ENCODE results near the gene STX19. TPM values are rescaled to one million over a fixed set of nuclear protein-coding genes. Genes with fewer than 3 reads are reported as not detected.

Gene STX19
- polyA plus RNA-seq, 1 experiment = not detected

GRCh38 chr3:93991631-93992030, 36.8 kb downstream of the STX19 start:
- no peak overlapping the region for H3K27ac ChIP-seq (ENCODE audit: low read depth, low read length)
- ChIA-PET POLR2A (no interaction called here), CTCF (interaction anchor here (0.8 kb wide), 1 partner anchor 78 kb away, joined by 4 read pairs; no protein-coding TSS in a partner anchor)
- H3K27me3 ChIP-seq (ENCODE audit: control insufficient read depth, insufficient read depth, low read length) = no peaks in the 10 kb centered on the region
- H3K4me3 ChIP-seq (ENCODE audit: low read depth, low read length) = no peak overlapping the region
- no peaks in the 10 kb centered on the region for H3K9me3 ChIP-seq (ENCODE audit: control insufficient read depth, insufficient read depth, low read length)
- no peak for DNase-seq (ENCODE audit: low read depth, low spot score)
- TF ChIP-seq, protein P1, sequence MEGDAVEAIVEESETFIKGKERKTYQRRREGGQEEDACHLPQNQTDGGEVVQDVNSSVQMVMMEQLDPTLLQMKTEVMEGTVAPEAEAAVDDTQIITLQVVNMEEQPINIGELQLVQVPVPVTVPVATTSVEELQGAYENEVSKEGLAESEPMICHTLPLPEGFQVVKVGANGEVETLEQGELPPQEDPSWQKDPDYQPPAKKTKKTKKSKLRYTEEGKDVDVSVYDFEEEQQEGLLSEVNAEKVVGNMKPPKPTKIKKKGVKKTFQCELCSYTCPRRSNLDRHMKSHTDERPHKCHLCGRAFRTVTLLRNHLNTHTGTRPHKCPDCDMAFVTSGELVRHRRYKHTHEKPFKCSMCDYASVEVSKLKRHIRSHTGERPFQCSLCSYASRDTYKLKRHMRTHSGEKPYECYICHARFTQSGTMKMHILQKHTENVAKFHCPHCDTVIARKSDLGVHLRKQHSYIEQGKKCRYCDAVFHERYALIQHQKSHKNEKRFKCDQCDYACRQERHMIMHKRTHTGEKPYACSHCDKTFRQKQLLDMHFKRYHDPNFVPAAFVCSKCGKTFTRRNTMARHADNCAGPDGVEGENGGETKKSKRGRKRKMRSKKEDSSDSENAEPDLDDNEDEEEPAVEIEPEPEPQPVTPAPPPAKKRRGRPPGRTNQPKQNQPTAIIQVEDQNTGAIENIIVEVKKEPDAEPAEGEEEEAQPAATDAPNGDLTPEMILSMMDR (IDR thresholded peaks at IDR 0.05; ENCODE audit: low read depth, low read length) = no peak

DNA sequence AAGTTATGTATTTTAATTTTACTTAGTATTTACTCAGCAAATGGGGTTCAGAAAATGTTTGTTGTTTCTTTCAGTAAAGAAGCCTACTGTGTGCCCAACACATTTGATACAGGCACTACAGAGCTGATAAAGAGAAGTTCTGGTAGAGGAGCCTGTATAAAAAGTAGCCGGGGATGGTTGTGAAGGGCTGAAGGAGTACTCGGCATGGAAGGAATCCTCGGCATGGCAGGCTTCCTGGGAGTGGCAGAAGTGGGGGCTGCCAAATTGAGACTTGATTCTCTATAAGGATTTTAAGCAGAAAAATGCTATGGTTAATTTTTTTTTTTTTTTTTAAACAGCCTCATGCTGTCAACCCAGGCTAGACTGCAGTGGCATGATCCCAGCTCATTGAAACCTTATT, 39.2 kb downstream of the STX19 start:
- POLR2A ChIA-PET = interaction anchor here (0.7 kb wide), 1 partner anchor 13 kb away, joined by 7 read pairs; no protein-coding TSS in a partner anchor
- Histone ChIP-seq H3K27ac (ENCODE audit: low read depth, low read length) (no peak overlapping the region), H3K4me3 (ENCODE audit: low read depth, low read length) (no peak overlapping the region), H3K9me3 (ENCODE audit: control insufficient read depth, insufficient read depth, low read length) (no peaks in the 10 kb centered on the region), H3K27me3 (ENCODE audit: control insufficient read depth, insufficient read depth, low read length) (no peaks in the 10 kb centered on the region)
- CTCF ChIA-PET = interaction anchor here (0.9 to 1.7 kb wide), 4 partner anchors 14 to 80 kb away, joined by 3 to 11 read pairs (median 4); no protein-coding TSS in a partner anchor
- no peak for DNase-seq (ENCODE audit: low read depth, low spot score)
- TF ChIP-seq, protein P1 (IDR thresholded peaks at IDR 0.05; ENCODE audit: low read depth, low read length) = no peak

DNA sequence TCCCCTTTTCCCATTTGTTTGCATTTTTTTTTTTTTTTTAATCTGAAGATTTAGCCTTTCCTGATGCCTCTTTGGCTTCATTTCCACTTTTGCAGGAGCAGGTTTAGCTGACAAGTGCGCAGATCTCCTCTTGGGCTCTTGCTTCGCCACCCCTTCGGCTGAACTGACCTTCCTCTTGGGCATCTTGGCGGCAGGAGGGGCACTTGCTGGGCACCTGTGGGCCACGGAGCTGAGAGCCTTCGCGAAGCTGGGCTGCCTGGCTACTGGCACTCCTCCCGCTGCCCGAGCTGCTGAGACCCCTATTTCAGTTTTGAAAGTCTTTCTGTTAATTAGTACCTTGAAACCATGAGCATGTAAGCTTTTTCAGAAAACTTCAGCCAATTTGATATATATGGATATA, 39.6 kb downstream of the STX19 start:
- Histone ChIP-seq H3K27me3 (ENCODE audit: control insufficient read depth, insufficient read depth, low read length) (no peaks in the 10 kb centered on the region), H3K27ac (ENCODE audit: low read depth, low read length) (no peak overlapping the region), H3K4me3 (ENCODE audit: low read depth, low read length) (no peak overlapping the region), H3K9me3 (ENCODE audit: control insufficient read depth, insufficient read depth, low read length) (no peaks in the 10 kb centered on the region)
- ChIA-PET POLR2A (interaction anchor here (0.7 to 1.4 kb wide), 2 partner anchors 9 to 14 kb away, joined by 7 to 12 read pairs; partner anchors contain the start of gene ARL13B), CTCF (interaction anchor here (0.9 to 1.7 kb wide), 3 partner anchors 14 to 81 kb away, joined by 3 to 11 read pairs (median 6); no protein-coding TSS in a partner anchor)
- TF ChIP-seq, protein P1 (IDR thresholded peaks at IDR 0.05; ENCODE audit: low read depth, low read length) = no peak
- no peak for DNase-seq (ENCODE audit: low read depth, low spot score)

- no peak for DNase-seq (ENCODE audit: low read depth, low spot score)
Measured at GRCh38 chr3:93988283-93988682, 40.1 kb downstream of the STX19 start.

DNA sequence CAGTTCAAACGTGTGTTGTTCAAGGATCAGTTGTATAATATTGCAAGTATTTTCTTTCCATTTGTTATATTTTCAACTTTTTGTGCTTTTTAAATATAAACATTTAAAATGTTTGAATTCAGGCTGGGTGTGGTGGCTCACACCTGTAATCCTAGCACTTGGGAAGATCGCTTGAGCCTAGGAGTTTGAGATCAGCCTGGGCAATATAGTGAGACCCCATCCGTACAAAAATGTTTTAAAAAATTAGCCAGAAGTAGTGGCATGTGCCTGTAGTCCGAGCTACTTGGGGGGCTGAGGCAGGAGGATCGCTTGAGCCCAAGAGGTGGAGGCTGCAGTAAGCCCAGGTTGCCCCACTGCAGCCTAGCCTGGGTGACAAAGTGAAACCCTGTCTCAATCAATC, 43.8 kb downstream of the STX19 start:
- Histone ChIP-seq H3K9me3 (ENCODE audit: control insufficient read depth, insufficient read depth, low read length) (no peaks in the 10 kb centered on the region; the same call in 1 of the 2 replicates), H3K27ac (ENCODE audit: low read depth, low read length) (no peak overlapping the region), H3K27me3 (ENCODE audit: control insufficient read depth, insufficient read depth, low read length) (no peaks in the 10 kb centered on the region), H3K4me3 (ENCODE audit: low read depth, low read length) (no peak overlapping the region)
- no peak for DNase-seq (ENCODE audit: low read depth, low spot score)
- ChIA-PET POLR2A (no interaction called here), CTCF (no interaction called here)
- TF ChIP-seq, protein P1 (IDR thresholded peaks at IDR 0.05; ENCODE audit: low read depth, low read length) = no peak

More at GRCh38 chr3:93988283-93988682, 40.1 kb downstream of the STX19 start:
- ChIA-PET CTCF (interaction anchor here (0.9 to 1.7 kb wide), 3 partner anchors 15 to 81 kb away, joined by 3 to 11 read pairs (median 6); no protein-coding TSS in a partner anchor), POLR2A (interaction anchor here (1.4 kb wide), 1 partner anchor 9 kb away, joined by 12 read pairs; the partner anchor contains the start of gene ARL13B)
- H3K4me3 ChIP-seq (ENCODE audit: low read depth, low read length) = no peak overlapping the region
- TF ChIP-seq, protein P1 (IDR thresholded peaks at IDR 0.05; ENCODE audit: low read depth, low read length) = no peak
- H3K9me3 ChIP-seq (ENCODE audit: control insufficient read depth, insufficient read depth, low read length) = no peaks in the 10 kb centered on the region
- H3K27me3 ChIP-seq (ENCODE audit: control insufficient read depth, insufficient read depth, low read length) = no peaks in the 10 kb centered on the region
- H3K27ac ChIP-seq (ENCODE audit: low read depth, low read length) = no peak overlapping the region

Measured in AG04450 (cell line).